ENCODE data around the gene SCLY. TPM values are rescaled to one million over a fixed set of nuclear protein-coding genes. Genes with fewer than 3 reads are reported as not detected.

The SCLY gene
- polyA plus RNA-seq, 3 donors = 9.5 to 10.6 (median 10.3) TPM

GRCh38 chr2:238119756-238120462 lies 59.1 kb downstream of the SCLY start:
- no peaks in the 10 kb centered on the region for H3K4me1 ChIP-seq (ENCODE audit: control insufficient read depth in 1 of 2, insufficient read depth in 2 of 2, low read length in 2 of 2)
- no peak overlapping the region for H3K9ac ChIP-seq (ENCODE audit: insufficient read depth, low read length, poor library complexity, severe bottlenecking)
- no peak overlapping the region for H3K4me2 ChIP-seq (replicated peaks; ENCODE audit: extremely low read depth, low read length, poor library complexity, severe bottlenecking)
- WGBS (ENCODE audit: insufficient coverage) = 49% methylated on average over 14 of the region's 15 CpGs
- H3K4me3 Mint-ChIP-seq = no peak overlapping the region
- no peak overlapping the region for H2AFZ ChIP-seq (ENCODE audit: insufficient read depth, low read depth, low read length, poor library complexity, severe bottlenecking)
- no peak overlapping the region for H3K4me3 ChIP-seq (replicated peaks in 1 of 3; ENCODE audit: low read depth in 2 of 3, low read length in 3 of 3)
- no peak for DNase-seq
- no peaks in the 10 kb centered on the region for H3K36me3 ChIP-seq (replicated peaks in 1 of 2; ENCODE audit: control insufficient read depth in 1 of 2, insufficient read depth in 2 of 2, low read length in 2 of 2)
- H3K9me3 ChIP-seq (replicated peaks in 1 of 2; ENCODE audit: control insufficient read depth in 1 of 2, insufficient read depth in 1 of 2, low read length in 2 of 2) = no peaks in the 10 kb centered on the region
- no peaks in the 10 kb centered on the region for H3K4me1 Mint-ChIP-seq
- H3K27ac ChIP-seq (ENCODE audit: low read depth in 1 of 2, low read length in 2 of 2) = no peak overlapping the region
- no peaks in the 10 kb centered on the region for H3K36me3 Mint-ChIP-seq
- H3K27me3 ChIP-seq (ENCODE audit: control insufficient read depth in 2 of 2, insufficient read depth in 2 of 2, low read length in 2 of 2) = peaks cover 0 to 3% of the 10 kb centered on the region in 2 donors
- peaks cover 10 to 20% (median 17%) of the 10 kb centered on the region in 3 donors for H3K27me3 Mint-ChIP-seq (ENCODE audit: low read depth in 3 of 3)
- H4K20me1 ChIP-seq (ENCODE audit: insufficient read depth, low read length) = no peaks in the 10 kb centered on the region
- intact Hi-C loops (cut with micrococcal nuclease) = no loop called here
- no peaks in the 10 kb centered on the region for H3K79me2 ChIP-seq (ENCODE audit: insufficient read depth, low read length)
- TF ChIP-seq, protein P1, sequence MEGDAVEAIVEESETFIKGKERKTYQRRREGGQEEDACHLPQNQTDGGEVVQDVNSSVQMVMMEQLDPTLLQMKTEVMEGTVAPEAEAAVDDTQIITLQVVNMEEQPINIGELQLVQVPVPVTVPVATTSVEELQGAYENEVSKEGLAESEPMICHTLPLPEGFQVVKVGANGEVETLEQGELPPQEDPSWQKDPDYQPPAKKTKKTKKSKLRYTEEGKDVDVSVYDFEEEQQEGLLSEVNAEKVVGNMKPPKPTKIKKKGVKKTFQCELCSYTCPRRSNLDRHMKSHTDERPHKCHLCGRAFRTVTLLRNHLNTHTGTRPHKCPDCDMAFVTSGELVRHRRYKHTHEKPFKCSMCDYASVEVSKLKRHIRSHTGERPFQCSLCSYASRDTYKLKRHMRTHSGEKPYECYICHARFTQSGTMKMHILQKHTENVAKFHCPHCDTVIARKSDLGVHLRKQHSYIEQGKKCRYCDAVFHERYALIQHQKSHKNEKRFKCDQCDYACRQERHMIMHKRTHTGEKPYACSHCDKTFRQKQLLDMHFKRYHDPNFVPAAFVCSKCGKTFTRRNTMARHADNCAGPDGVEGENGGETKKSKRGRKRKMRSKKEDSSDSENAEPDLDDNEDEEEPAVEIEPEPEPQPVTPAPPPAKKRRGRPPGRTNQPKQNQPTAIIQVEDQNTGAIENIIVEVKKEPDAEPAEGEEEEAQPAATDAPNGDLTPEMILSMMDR (IDR thresholded peaks at IDR 0.05) = no peak
- peaks cover 0 to 4% (median 1%) of the 10 kb centered on the region in 7 donors for H3K9me3 Mint-ChIP-seq
- H3K27ac Mint-ChIP-seq = peak overlapping the region in 1 of 7 donors; percentile 35

- H3K36me3 Mint-ChIP-seq = no peaks in the 10 kb centered on the region
- H3K4me1 Mint-ChIP-seq = no peaks in the 10 kb centered on the region
Measured at GRCh38 chr2:238120463-238121298, 59.9 kb downstream of the SCLY start.

More at GRCh38 chr2:238120463-238121298, 59.9 kb downstream of the SCLY start:
- Histone ChIP-seq H3K36me3 (replicated peaks in 1 of 2; ENCODE audit: control insufficient read depth in 1 of 2, insufficient read depth in 2 of 2, low read length in 2 of 2) (no peaks in the 10 kb centered on the region), H3K4me1 (ENCODE audit: control insufficient read depth in 1 of 2, insufficient read depth in 2 of 2, low read length in 2 of 2) (no peaks in the 10 kb centered on the region), H2AFZ (ENCODE audit: insufficient read depth, low read depth, low read length, poor library complexity, severe bottlenecking) (no peak overlapping the region), H3K27me3 (ENCODE audit: control insufficient read depth in 2 of 2, insufficient read depth in 2 of 2, low read length in 2 of 2) (peaks cover 0 to 3% of the 10 kb centered on the region in 2 donors), H3K4me3 (replicated peaks in 1 of 3; ENCODE audit: low read depth in 2 of 3, low read length in 3 of 3) (no peak overlapping the region), H4K20me1 (ENCODE audit: insufficient read depth, low read length) (no peaks in the 10 kb centered on the region), H3K4me2 (replicated peaks; ENCODE audit: extremely low read depth, low read length, poor library complexity, severe bottlenecking) (no peak overlapping the region), H3K79me2 (ENCODE audit: insufficient read depth, low read length) (no peaks in the 10 kb centered on the region), H3K27ac (ENCODE audit: low read depth in 1 of 2, low read length in 2 of 2) (no peak overlapping the region), H3K9ac (ENCODE audit: insufficient read depth, low read length, poor library complexity, severe bottlenecking) (no peak overlapping the region), H3K9me3 (replicated peaks in 1 of 2; ENCODE audit: control insufficient read depth in 1 of 2, insufficient read depth in 1 of 2, low read length in 2 of 2) (no peaks in the 10 kb centered on the region)
- Mint-ChIP-seq H3K4me3 (no peak overlapping the region), H3K27ac (peak overlapping the region in 1 of 7 donors; percentile 35), H3K27me3 (ENCODE audit: low read depth in 3 of 3) (peaks cover 10 to 20% (median 17%) of the 10 kb centered on the region in 3 donors), H3K9me3 (peaks cover 0 to 4% (median 1%) of the 10 kb centered on the region in 7 donors)
- intact Hi-C loops (cut with micrococcal nuclease) = no loop called here
- TF ChIP-seq, protein P1 (IDR thresholded peaks at IDR 0.05) = no peak
- DNase-seq = no peak
- 82% methylated on average over 13 of the region's 30 CpGs for WGBS (ENCODE audit: insufficient coverage)
